GM23338 (cell line): ENCODE data around the gene SERPINB8. TPM values are rescaled to one million over a fixed set of nuclear protein-coding genes. Genes with fewer than 3 reads are reported as not detected.

Source experiments
- ATAC-seq: fragments of 200-7000 bp; cut with Tn5 transposase; 3 replicates; pipeline ENCODE4 v1.9.1; 2020
- DNase-seq: peaks from one replicate; pipeline ENCODE4 v3.0.0-alpha.2; 2015; ENCODE audit warnings: low spot score
- H2AFZ ChIP-seq: fragments of 200-600 bp; sonication (generic); 2 replicates; pipeline ENCODE4 v1.8.0; 2016; ENCODE audit warnings: antibody characterized with exemption, mild to moderate bottlenecking, moderate library complexity
- H3F3A ChIP-seq: fragments of 200-600 bp; sonication (generic); replicated peaks from 2 replicates; pipeline ENCODE4 v1.8.0; 2017; ENCODE audit warnings: antibody characterized with exemption, mixed run types, low read depth
- H3K27ac ChIP-seq: fragments of 200-600 bp; sonication (generic); 2 replicates; pipeline ENCODE4 v1.6.1; 2016; ENCODE audit warnings: low read depth
- H3K27me3 ChIP-seq: fragments of 200-600 bp; sonication (generic); 2 replicates; pipeline ENCODE4 v1.8.0; 2016; ENCODE audit warnings: mild to moderate bottlenecking, mixed run types, moderate library complexity; ENCODE audit not compliant: insufficient read depth
- H3K36me3 ChIP-seq: fragments of 200-600 bp; sonication (generic); 2 replicates; pipeline ENCODE4 v1.8.0; 2016; ENCODE audit warnings: mild to moderate bottlenecking; ENCODE audit not compliant: insufficient read depth
- H3K4me1 ChIP-seq: fragments of 200-600 bp; sonication (generic); 2 replicates; pipeline ENCODE4 v1.8.0; 2016; ENCODE audit warnings: mild to moderate bottlenecking, moderate library complexity; ENCODE audit not compliant: insufficient read depth
- H3K4me2 ChIP-seq: fragments of 200-600 bp; sonication (generic); 2 replicates; pipeline ENCODE4 v1.7.1; 2017; ENCODE audit warnings: mixed run types
- H3K4me3 ChIP-seq: fragments of 200-600 bp; sonication (generic); 2 replicates; pipeline ENCODE4 v1.6.1; 2016; ENCODE audit warnings: mixed run types
- H3K79me2 ChIP-seq: fragments of 200-600 bp; sonication (generic); replicated peaks from 2 replicates; pipeline ENCODE4 v1.8.0; 2017; ENCODE audit warnings: mild to moderate bottlenecking; ENCODE audit not compliant: insufficient read depth
- H3K9me2 ChIP-seq: fragments of 200-600 bp; sonication (generic); 2 replicates; pipeline ENCODE4 v1.8.0; 2017; ENCODE audit not compliant: insufficient read depth
- H4K20me1 ChIP-seq: fragments of 200-600 bp; sonication (generic); replicated peaks from 2 replicates; pipeline ENCODE4 v1.8.0; 2017; ENCODE audit warnings: mild to moderate bottlenecking; ENCODE audit not compliant: insufficient read depth
- H3K27ac Mint-ChIP-seq: 2 replicates; pipeline ENCODE4 v1.8.0; 2020; ENCODE audit warnings: inconsistent platforms, mild to moderate bottlenecking, moderate library complexity, mixed read lengths
- H3K27me3 Mint-ChIP-seq: 3 replicates; pipeline ENCODE4 v1.8.0; 2022; ENCODE audit warnings: low read depth, mild to moderate bottlenecking, moderate library complexity, mixed read lengths, inconsistent platforms; ENCODE audit not compliant: insufficient read depth, poor library complexity
- H3K36me3 Mint-ChIP-seq: 3 replicates; pipeline ENCODE4 v1.8.0; 2021; ENCODE audit warnings: low read depth, mild to moderate bottlenecking, inconsistent platforms, moderate library complexity, mixed read lengths
- H3K4me1 Mint-ChIP-seq: 3 replicates; pipeline ENCODE4 v1.8.0; 2020; ENCODE audit warnings: mild to moderate bottlenecking, inconsistent platforms, mixed read lengths
- H3K4me3 Mint-ChIP-seq: 3 replicates; pipeline ENCODE4 v1.8.0; 2021; ENCODE audit warnings: moderate library complexity, mild to moderate bottlenecking, inconsistent platforms, mixed read lengths
- H3K9me3 Mint-ChIP-seq: 3 replicates; pipeline ENCODE4 v1.8.0; 2020; ENCODE audit warnings: moderate library complexity, mild to moderate bottlenecking, inconsistent platforms, mixed read lengths
- CREB1 ChIP-seq: fragments of 250-450 bp; sonication (Bioruptor Pico); IDR thresholded peaks from 2 replicates; pipeline ENCODE4 v1.5.0; 2020; ENCODE audit warnings: low read depth, mild to moderate bottlenecking, moderate library complexity
- EZH2 ChIP-seq: fragments of 200-600 bp; sonication (generic); IDR thresholded peaks from one replicate; pipeline ENCODE4 v1.8.0; 2017; ENCODE audit warnings: antibody characterized with exemption, mild to moderate bottlenecking, low read depth; ENCODE audit not compliant: unreplicated experiment
- EZH2phosphoT487 ChIP-seq: fragments of 200-600 bp; sonication (generic); IDR thresholded peaks from one replicate; pipeline ENCODE4 v1.8.1; 2018; ENCODE audit warnings: antibody characterized with exemption; ENCODE audit not compliant: unreplicated experiment
- JUNB ChIP-seq: IDR thresholded peaks from one replicate; pipeline ENCODE4 v1.6.1; 2016; ENCODE audit warnings: antibody characterized with exemption; ENCODE audit not compliant: unreplicated experiment
- NANOG ChIP-seq: IDR thresholded peaks from 2 replicates; pipeline ENCODE4 v1.6.1; 2016; ENCODE audit warnings: antibody characterized with exemption, borderline replicate concordance
- POLR2AphosphoS5 ChIP-seq: IDR thresholded peaks from 2 replicates; pipeline ENCODE4 v1.6.1; 2016; ENCODE audit warnings: antibody characterized with exemption, low read depth
- STAT1 ChIP-seq: IDR thresholded peaks from one replicate; pipeline ENCODE4 v1.6.1; 2016; ENCODE audit warnings: antibody characterized with exemption; ENCODE audit not compliant: unreplicated experiment
- ZNF114 ChIP-seq: fragments of 250-450 bp; sonication (Bioruptor Pico); IDR thresholded peaks from 2 replicates; pipeline ENCODE4 v1.5.0; 2020; ENCODE audit warnings: mild to moderate bottlenecking, moderate library complexity
- ZNF331 ChIP-seq: fragments of 250-450 bp; sonication (Bioruptor Pico); IDR thresholded peaks from 2 replicates; pipeline ENCODE4 v1.5.0; 2020; ENCODE audit warnings: low read depth, mild to moderate bottlenecking, moderate library complexity
- polyA plus RNA-seq: library from polyadenylated mRNA; unstranded; fragments of >200 nt; fragmentation: Nextera tagmentation; extraction: Ambion mirVana; gene quantifications from 2 replicates; pipeline ENCODE4 v1.2.1, GENCODE V29; 2016
- total RNA-seq: library from RNA; depleted of rRNA; stranded (reverse); fragments of >200 nt; shearing (Covaris generic); gene quantifications from 2 replicates; pipeline ENCODE4 v1.2.3, GENCODE V29; 2014
- TF ChIP-seq, protein P1 (sequence below): IDR thresholded peaks from 2 replicates; pipeline ENCODE4 v1.6.1; 2016; ENCODE audit warnings: antibody characterized with exemption
- TF ChIP-seq, protein P2 (sequence below): IDR thresholded peaks from one replicate; pipeline ENCODE4 v1.6.1; 2018; ENCODE audit warnings: antibody characterized with exemption; ENCODE audit not compliant: unreplicated experiment
- TF ChIP-seq, protein P3 (sequence below), 2 experiments: fragments of 200-600 bp in 1 of 2; sonication (generic) in 1 of 2; conservative IDR thresholded peaks; 2 replicates each; pipeline versions ENCODE4 v1.5.1 to v1.6.1; 2016 to 2017; ENCODE audit warnings: antibody characterized with exemption in 2 of 2, low read depth in 2 of 2, mild to moderate bottlenecking in 2 of 2, moderate library complexity in 1 of 2
- TF ChIP-seq, protein P4 (sequence below): fragments of 250-450 bp; sonication (Bioruptor Pico); IDR thresholded peaks from 2 replicates; pipeline ENCODE4 v1.5.0; 2020; ENCODE audit warnings: mild to moderate bottlenecking, moderate library complexity

The SERPINB8 gene
- total and polyA plus RNA-seq, 2 experiments from 2014 or later, result 0.50 to 2.1 TPM

DNA sequence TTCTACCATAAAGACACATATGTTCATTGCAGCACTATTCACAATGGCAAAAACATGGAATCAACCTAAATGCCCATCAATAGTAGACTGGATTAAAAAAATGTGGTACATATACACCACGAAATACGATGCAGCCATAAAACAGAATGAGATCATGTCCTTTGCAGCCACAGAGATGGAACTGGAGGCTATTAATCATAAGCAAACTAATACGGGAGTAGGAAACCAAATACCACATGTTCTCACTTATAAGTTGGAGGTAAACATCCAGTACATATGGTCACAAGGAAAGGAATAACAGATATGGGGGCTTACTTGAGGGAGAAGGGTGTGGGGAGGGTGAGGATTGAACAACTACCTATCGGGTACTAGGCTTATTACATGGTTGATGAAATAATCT lies 13.1 kb upstream of the SERPINB8 start:
- Histone ChIP-seq H3K9me2 (no peaks in the 10 kb centered on the region), H2AFZ (no peak overlapping the region), H4K20me1 (no peaks in the 10 kb centered on the region), H3K4me1 (no peaks in the 10 kb centered on the region), H3F3A (no peaks in the 10 kb centered on the region), H3K27ac (no peak overlapping the region), H3K36me3 (no peaks in the 10 kb centered on the region), H3K4me3 (no peak overlapping the region), H3K4me2 (no peak overlapping the region), H3K27me3 (no peaks in the 10 kb centered on the region), H3K79me2 (no peaks in the 10 kb centered on the region)
- Mint-ChIP-seq H3K9me3 (no peaks in the 10 kb centered on the region), H3K4me1 (no peaks in the 10 kb centered on the region), H3K27me3 (peaks cover 3% of the 10 kb centered on the region), H3K27ac (no peak overlapping the region), H3K4me3 (no peak overlapping the region), H3K36me3 (no peaks in the 10 kb centered on the region)
- no peak for DNase-seq
- no peak for ATAC-seq
- TF ChIP-seq JUNB, result no peak
- no peak for TF ChIP-seq CREB1 (CRISPR knock-in tag)
- no peak for TF ChIP-seq STAT1
- TF ChIP-seq NANOG, result no peak
- TF ChIP-seq, protein P1, sequence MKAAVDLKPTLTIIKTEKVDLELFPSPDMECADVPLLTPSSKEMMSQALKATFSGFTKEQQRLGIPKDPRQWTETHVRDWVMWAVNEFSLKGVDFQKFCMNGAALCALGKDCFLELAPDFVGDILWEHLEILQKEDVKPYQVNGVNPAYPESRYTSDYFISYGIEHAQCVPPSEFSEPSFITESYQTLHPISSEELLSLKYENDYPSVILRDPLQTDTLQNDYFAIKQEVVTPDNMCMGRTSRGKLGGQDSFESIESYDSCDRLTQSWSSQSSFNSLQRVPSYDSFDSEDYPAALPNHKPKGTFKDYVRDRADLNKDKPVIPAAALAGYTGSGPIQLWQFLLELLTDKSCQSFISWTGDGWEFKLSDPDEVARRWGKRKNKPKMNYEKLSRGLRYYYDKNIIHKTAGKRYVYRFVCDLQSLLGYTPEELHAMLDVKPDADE, result no peak
- TF ChIP-seq, protein P2, sequence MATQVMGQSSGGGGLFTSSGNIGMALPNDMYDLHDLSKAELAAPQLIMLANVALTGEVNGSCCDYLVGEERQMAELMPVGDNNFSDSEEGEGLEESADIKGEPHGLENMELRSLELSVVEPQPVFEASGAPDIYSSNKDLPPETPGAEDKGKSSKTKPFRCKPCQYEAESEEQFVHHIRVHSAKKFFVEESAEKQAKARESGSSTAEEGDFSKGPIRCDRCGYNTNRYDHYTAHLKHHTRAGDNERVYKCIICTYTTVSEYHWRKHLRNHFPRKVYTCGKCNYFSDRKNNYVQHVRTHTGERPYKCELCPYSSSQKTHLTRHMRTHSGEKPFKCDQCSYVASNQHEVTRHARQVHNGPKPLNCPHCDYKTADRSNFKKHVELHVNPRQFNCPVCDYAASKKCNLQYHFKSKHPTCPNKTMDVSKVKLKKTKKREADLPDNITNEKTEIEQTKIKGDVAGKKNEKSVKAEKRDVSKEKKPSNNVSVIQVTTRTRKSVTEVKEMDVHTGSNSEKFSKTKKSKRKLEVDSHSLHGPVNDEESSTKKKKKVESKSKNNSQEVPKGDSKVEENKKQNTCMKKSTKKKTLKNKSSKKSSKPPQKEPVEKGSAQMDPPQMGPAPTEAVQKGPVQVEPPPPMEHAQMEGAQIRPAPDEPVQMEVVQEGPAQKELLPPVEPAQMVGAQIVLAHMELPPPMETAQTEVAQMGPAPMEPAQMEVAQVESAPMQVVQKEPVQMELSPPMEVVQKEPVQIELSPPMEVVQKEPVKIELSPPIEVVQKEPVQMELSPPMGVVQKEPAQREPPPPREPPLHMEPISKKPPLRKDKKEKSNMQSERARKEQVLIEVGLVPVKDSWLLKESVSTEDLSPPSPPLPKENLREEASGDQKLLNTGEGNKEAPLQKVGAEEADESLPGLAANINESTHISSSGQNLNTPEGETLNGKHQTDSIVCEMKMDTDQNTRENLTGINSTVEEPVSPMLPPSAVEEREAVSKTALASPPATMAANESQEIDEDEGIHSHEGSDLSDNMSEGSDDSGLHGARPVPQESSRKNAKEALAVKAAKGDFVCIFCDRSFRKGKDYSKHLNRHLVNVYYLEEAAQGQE, result no peak
- TF ChIP-seq, protein P3, sequence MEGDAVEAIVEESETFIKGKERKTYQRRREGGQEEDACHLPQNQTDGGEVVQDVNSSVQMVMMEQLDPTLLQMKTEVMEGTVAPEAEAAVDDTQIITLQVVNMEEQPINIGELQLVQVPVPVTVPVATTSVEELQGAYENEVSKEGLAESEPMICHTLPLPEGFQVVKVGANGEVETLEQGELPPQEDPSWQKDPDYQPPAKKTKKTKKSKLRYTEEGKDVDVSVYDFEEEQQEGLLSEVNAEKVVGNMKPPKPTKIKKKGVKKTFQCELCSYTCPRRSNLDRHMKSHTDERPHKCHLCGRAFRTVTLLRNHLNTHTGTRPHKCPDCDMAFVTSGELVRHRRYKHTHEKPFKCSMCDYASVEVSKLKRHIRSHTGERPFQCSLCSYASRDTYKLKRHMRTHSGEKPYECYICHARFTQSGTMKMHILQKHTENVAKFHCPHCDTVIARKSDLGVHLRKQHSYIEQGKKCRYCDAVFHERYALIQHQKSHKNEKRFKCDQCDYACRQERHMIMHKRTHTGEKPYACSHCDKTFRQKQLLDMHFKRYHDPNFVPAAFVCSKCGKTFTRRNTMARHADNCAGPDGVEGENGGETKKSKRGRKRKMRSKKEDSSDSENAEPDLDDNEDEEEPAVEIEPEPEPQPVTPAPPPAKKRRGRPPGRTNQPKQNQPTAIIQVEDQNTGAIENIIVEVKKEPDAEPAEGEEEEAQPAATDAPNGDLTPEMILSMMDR (conservative IDR thresholded peaks at IDR 0.05; ENCODE audit: low read depth in 2 of 2), result no peak
- TF ChIP-seq EZH2phosphoT487, result no peak
- TF ChIP-seq ZNF331 (CRISPR knock-in tag), result no peak
- TF ChIP-seq POLR2AphosphoS5, result no peak
- TF ChIP-seq, protein P4, sequence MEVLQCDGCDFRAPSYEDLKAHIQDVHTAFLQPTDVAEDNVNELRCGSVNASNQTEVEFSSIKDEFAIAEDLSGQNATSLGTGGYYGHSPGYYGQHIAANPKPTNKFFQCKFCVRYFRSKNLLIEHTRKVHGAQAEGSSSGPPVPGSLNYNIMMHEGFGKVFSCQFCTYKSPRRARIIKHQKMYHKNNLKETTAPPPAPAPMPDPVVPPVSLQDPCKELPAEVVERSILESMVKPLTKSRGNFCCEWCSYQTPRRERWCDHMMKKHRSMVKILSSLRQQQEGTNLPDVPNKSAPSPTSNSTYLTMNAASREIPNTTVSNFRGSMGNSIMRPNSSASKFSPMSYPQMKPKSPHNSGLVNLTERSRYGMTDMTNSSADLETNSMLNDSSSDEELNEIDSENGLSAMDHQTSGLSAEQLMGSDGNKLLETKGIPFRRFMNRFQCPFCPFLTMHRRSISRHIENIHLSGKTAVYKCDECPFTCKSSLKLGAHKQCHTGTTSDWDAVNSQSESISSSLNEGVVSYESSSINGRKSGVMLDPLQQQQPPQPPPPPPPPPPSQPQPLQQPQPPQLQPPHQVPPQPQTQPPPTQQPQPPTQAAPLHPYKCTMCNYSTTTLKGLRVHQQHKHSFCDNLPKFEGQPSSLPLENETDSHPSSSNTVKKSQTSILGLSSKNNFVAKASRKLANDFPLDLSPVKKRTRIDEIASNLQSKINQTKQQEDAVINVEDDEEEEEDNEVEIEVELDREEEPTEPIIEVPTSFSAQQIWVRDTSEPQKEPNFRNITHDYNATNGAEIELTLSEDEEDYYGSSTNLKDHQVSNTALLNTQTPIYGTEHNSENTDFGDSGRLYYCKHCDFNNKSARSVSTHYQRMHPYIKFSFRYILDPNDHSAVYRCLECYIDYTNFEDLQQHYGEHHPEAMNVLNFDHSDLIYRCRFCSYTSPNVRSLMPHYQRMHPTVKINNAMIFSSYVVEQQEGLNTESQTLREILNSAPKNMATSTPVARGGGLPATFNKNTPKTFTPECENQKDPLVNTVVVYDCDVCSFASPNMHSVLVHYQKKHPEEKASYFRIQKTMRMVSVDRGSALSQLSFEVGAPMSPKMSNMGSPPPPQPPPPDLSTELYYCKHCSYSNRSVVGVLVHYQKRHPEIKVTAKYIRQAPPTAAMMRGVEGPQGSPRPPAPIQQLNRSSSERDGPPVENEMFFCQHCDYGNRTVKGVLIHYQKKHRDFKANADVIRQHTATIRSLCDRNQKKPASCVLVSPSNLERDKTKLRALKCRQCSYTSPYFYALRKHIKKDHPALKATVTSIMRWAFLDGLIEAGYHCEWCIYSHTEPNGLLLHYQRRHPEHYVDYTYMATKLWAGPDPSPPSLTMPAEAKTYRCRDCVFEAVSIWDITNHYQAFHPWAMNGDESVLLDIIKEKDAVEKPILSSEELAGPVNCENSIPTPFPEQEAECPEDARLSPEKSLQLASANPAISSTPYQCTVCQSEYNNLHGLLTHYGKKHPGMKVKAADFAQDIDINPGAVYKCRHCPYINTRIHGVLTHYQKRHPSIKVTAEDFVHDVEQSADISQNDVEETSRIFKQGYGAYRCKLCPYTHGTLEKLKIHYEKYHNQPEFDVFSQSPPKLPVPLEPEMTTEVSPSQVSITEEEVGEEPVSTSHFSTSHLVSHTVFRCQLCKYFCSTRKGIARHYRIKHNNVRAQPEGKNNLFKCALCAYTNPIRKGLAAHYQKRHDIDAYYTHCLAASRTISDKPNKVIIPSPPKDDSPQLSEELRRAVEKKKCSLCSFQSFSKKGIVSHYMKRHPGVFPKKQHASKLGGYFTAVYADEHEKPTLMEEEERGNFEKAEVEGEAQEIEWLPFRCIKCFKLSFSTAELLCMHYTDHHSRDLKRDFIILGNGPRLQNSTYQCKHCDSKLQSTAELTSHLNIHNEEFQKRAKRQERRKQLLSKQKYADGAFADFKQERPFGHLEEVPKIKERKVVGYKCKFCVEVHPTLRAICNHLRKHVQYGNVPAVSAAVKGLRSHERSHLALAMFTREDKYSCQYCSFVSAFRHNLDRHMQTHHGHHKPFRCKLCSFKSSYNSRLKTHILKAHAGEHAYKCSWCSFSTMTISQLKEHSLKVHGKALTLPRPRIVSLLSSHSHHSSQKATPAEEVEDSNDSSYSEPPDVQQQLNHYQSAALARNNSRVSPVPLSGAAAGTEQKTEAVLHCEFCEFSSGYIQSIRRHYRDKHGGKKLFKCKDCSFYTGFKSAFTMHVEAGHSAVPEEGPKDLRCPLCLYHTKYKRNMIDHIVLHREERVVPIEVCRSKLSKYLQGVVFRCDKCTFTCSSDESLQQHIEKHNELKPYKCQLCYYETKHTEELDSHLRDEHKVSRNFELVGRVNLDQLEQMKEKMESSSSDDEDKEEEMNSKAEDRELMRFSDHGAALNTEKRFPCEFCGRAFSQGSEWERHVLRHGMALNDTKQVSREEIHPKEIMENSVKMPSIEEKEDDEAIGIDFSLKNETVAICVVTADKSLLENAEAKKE (CRISPR knock-in tag), result no peak
- TF ChIP-seq EZH2, result no peak
- no peak for TF ChIP-seq ZNF114 (CRISPR knock-in tag)
